Activated CD8-positive, alpha-beta T cell treated with anti-CD3 and anti-CD28 coated beads for 36 hours (primary cell): ENCODE data around the gene IFNK. TPM values are rescaled to one million over a fixed set of nuclear protein-coding genes. Genes with fewer than 3 reads are reported as not detected.

Experiments
- ATAC-seq: fragments of 200-7000 bp; cut with Tn5 transposase; one replicate; pipeline ENCODE4 v1.10.0; 2021; ENCODE audit warnings: mild to moderate bottlenecking, moderate library complexity
- CTCF ChIA-PET: fragments of 350-600 bp; sonication (Branson Sonifier 250); formaldehyde crosslinking; loops from one replicate; lab custom pipeline; 2021; ENCODE audit warnings: antibody characterized with exemption; lab: Charles Lee
- POLR2A ChIA-PET: fragments of 350-600 bp; sonication (Branson Sonifier 250); formaldehyde crosslinking; loops from one replicate; lab custom pipeline; 2021; ENCODE audit warnings: antibody characterized with exemption; lab: Charles Lee
- DNase-seq: peaks from one replicate; pipeline ENCODE4 v3.0.0-alpha.2; 2020
- H3K27ac Mint-ChIP-seq: one replicate; pipeline ENCODE4 v1.8.0; 2021; ENCODE audit warnings: mild to moderate bottlenecking, mixed read lengths
- H3K27me3 Mint-ChIP-seq: one replicate; pipeline ENCODE4 v1.8.0; 2021; ENCODE audit warnings: mixed read lengths
- H3K36me3 Mint-ChIP-seq: one replicate; pipeline ENCODE4 v1.8.0; 2021; ENCODE audit warnings: low read depth, mixed read lengths
- H3K4me1 Mint-ChIP-seq: one replicate; pipeline ENCODE4 v1.8.0; 2021; ENCODE audit warnings: low read depth, mixed read lengths
- H3K4me3 Mint-ChIP-seq: one replicate; pipeline ENCODE4 v1.8.0; 2021; ENCODE audit warnings: mild to moderate bottlenecking, moderate library complexity, mixed read lengths
- H3K9me3 Mint-ChIP-seq: one replicate; pipeline ENCODE4 v1.8.0; 2021; ENCODE audit warnings: mixed read lengths
- CTCF ChIP-seq: fragments of 200-600 bp; IDR thresholded peaks from one replicate; pipeline ENCODE4 v1.8.0; 2022; ENCODE audit warnings: antibody characterized with exemption, mild to moderate bottlenecking
- intact Hi-C: fragments of 100-400 bp; cut with micrococcal nuclease; formaldehyde crosslinking; loops from one replicate; pipeline ENCODE4 v1.10.0; 2022
- total RNA-seq, 2 experiments: library from RNA; stranded (reverse); gene quantifications; one replicate each; pipeline ENCODE4 v1.2.3, GENCODE V29; 2021

Gene IFNK
- total RNA-seq, result not detected

- H3K4me1 Mint-ChIP-seq, result peaks cover 6% of the 10 kb centered on the region
- H3K4me3 Mint-ChIP-seq, result no peak within 1 kb of the TSS
- no peak for TF ChIP-seq CTCF
- no peak within 1 kb of the TSS for H3K27ac Mint-ChIP-seq
- no peak for ATAC-seq
- H3K36me3 Mint-ChIP-seq, result no peaks in the 10 kb centered on the region
- CTCF ChIA-PET, result interaction anchor here (1.1 to 1.3 kb wide), 2 partner anchors 89 to 191 kb away, joined by 3 to 4 read pairs; no protein-coding TSS in a partner anchor
- intact Hi-C loops, result no loop called here
- no peak for DNase-seq
- peaks cover 13% of the 10 kb centered on the region for H3K27me3 Mint-ChIP-seq
- H3K9me3 Mint-ChIP-seq, result no peaks in the 10 kb centered on the region
- POLR2A ChIA-PET, result no interaction called here
Observed at GRCh38 chr9:27524236-27524635, at the start of gene IFNK. Gene IFNK (plus strand): TSS chr9:27524290. CDS start chr9:27524337, 47 bp downstream.

GRCh38 chr9:27474305-27474704 lies 49.8 kb upstream of the IFNK start:
- no peak for DNase-seq
- H3K36me3 Mint-ChIP-seq, result no peaks in the 10 kb centered on the region
- H3K27ac Mint-ChIP-seq, result no peak overlapping the region
- no peak overlapping the region for H3K4me3 Mint-ChIP-seq
- intact Hi-C loops, result no loop called here
- H3K4me1 Mint-ChIP-seq, result no peaks in the 10 kb centered on the region
- no peak for TF ChIP-seq CTCF
- H3K27me3 Mint-ChIP-seq, result no peaks in the 10 kb centered on the region
- POLR2A ChIA-PET, result no interaction called here
- CTCF ChIA-PET, result no interaction called here
- ATAC-seq, result no peak
- H3K9me3 Mint-ChIP-seq, result peaks cover 11% of the 10 kb centered on the region

- no peak overlapping the region for H3K4me3 Mint-ChIP-seq
- CTCF ChIA-PET, result no interaction called here
Observed at GRCh38 chr9:27475057-27475595, 49.0 kb upstream of the IFNK start.

GRCh38 chr9:27476870-27477515 lies 47.1 kb upstream of the IFNK start:
- ChIA-PET POLR2A (no interaction called here), CTCF (no interaction called here)
- Mint-ChIP-seq H3K4me3 (no peak overlapping the region), H3K27ac (no peak overlapping the region), H3K9me3 (peaks cover 13% of the 10 kb centered on the region), H3K36me3 (no peaks in the 10 kb centered on the region), H3K4me1 (no peaks in the 10 kb centered on the region), H3K27me3 (no peaks in the 10 kb centered on the region)
- ATAC-seq (no peak), DNase-seq (no peak)
- intact Hi-C loops, result no loop called here
- TF ChIP-seq CTCF, result no peak

More at GRCh38 chr9:27475057-27475595, 49.0 kb upstream of the IFNK start:
- TF ChIP-seq CTCF, result no peak
- Mint-ChIP-seq H3K27me3 (no peaks in the 10 kb centered on the region), H3K36me3 (no peaks in the 10 kb centered on the region), H3K27ac (no peak overlapping the region), H3K4me1 (no peaks in the 10 kb centered on the region), H3K9me3 (peaks cover 11% of the 10 kb centered on the region)
- POLR2A ChIA-PET, result no interaction called here
- DNase-seq (no peak), ATAC-seq (no peak)
- intact Hi-C loops, result no loop called here

- ChIA-PET CTCF (no interaction called here), POLR2A (no interaction called here)
- Mint-ChIP-seq H3K4me3 (no peak overlapping the region), H3K4me1 (no peaks in the 10 kb centered on the region), H3K36me3 (no peaks in the 10 kb centered on the region), H3K27me3 (no peaks in the 10 kb centered on the region), H3K9me3 (peaks cover 13% of the 10 kb centered on the region), H3K27ac (no peak overlapping the region)
- ATAC-seq, result no peak
- no peak for DNase-seq
- intact Hi-C loops, result no loop called here
- TF ChIP-seq CTCF, result no peak
Observed at GRCh38 chr9:27478322-27478721, 45.8 kb upstream of the IFNK start.
